DOHH2 (cell line): ENCODE results near the gene MOV10L1.

ENCODE experiments used
- H3F3A ChIP-seq: fragments of 200-600 bp; sonication (generic), shearing (Covaris generic); 2 replicates; pipeline ENCODE4 v1.6.0; 2016; ENCODE audit warnings: antibody characterized with exemption, mild to moderate bottlenecking; ENCODE audit not compliant: control insufficient read depth, insufficient read depth
- H3K27ac ChIP-seq: fragments of 200-600 bp; sonication (generic); 2 replicates; pipeline ENCODE4 v1.5.1; 2014; ENCODE audit warnings: low read depth, mild to moderate bottlenecking, low read length, moderate library complexity
- H3K27me3 ChIP-seq: fragments of 200-600 bp; sonication (generic); 2 replicates; pipeline ENCODE4 v1.6.1; 2014; ENCODE audit warnings: mild to moderate bottlenecking, low read length, mixed read lengths; ENCODE audit not compliant: control insufficient read depth
- H3K36me3 ChIP-seq: fragments of 200-600 bp; sonication (generic); 2 replicates; pipeline ENCODE4 v1.6.1; 2014; ENCODE audit warnings: mild to moderate bottlenecking, low read length, moderate library complexity, mixed read lengths; ENCODE audit not compliant: control insufficient read depth
- H3K4me1 ChIP-seq: fragments of 200-600 bp; sonication (generic); 2 replicates; pipeline ENCODE4 v1.6.1; 2014; ENCODE audit warnings: mild to moderate bottlenecking, low read length, mixed read lengths; ENCODE audit not compliant: control insufficient read depth
- H3K4me2 ChIP-seq: fragments of 200-600 bp; sonication (generic); 2 replicates; pipeline ENCODE4 v1.6.0; 2014; ENCODE audit warnings: mild to moderate bottlenecking, low read length, moderate library complexity
- H3K4me3 ChIP-seq: fragments of 200-600 bp; sonication (generic); 2 replicates; pipeline ENCODE4 v1.5.1; 2014; ENCODE audit warnings: mild to moderate bottlenecking, low read length, mixed read lengths
- H3K79me2 ChIP-seq: fragments of 200-600 bp; sonication (generic); 2 replicates; pipeline ENCODE4 v1.6.1; 2014; ENCODE audit warnings: mild to moderate bottlenecking, low read length, mixed read lengths; ENCODE audit not compliant: control insufficient read depth
- H3K9me2 ChIP-seq: fragments of 200-600 bp; sonication (generic); replicated peaks from 2 replicates; pipeline ENCODE4 v1.6.1; 2014; ENCODE audit warnings: mild to moderate bottlenecking, low read length, mixed read lengths; ENCODE audit not compliant: control insufficient read depth
- H3K9me3 ChIP-seq: fragments of 200-600 bp; sonication (generic); 2 replicates; pipeline ENCODE4 v1.6.1; 2014; ENCODE audit warnings: antibody characterized with exemption, low read length, mixed read lengths; ENCODE audit not compliant: control insufficient read depth, insufficient read depth
- H4K20me1 ChIP-seq: fragments of 200-600 bp; sonication (generic); 2 replicates; pipeline ENCODE4 v1.6.0; 2014; ENCODE audit warnings: low read depth, mild to moderate bottlenecking, antibody characterized with exemption, low read length, moderate library complexity; ENCODE audit not compliant: control insufficient read depth, insufficient read depth
- EZH2phosphoT487 ChIP-seq: fragments of 200-600 bp; sonication (generic); IDR thresholded peaks from 2 replicates; pipeline ENCODE4 v1.6.1; 2017; ENCODE audit warnings: borderline replicate concordance, mild to moderate bottlenecking, antibody characterized with exemption, low read length, moderate library complexity, mixed read lengths
- TF ChIP-seq, protein P1 (sequence below): fragments of 200-600 bp; sonication (generic); IDR thresholded peaks from one replicate; pipeline ENCODE4 v1.5.1; 2014; ENCODE audit warnings: antibody characterized with exemption, mild to moderate bottlenecking, low read depth, low read length; ENCODE audit not compliant: poor library complexity, severe bottlenecking

The MOV10L1 gene

DNA sequence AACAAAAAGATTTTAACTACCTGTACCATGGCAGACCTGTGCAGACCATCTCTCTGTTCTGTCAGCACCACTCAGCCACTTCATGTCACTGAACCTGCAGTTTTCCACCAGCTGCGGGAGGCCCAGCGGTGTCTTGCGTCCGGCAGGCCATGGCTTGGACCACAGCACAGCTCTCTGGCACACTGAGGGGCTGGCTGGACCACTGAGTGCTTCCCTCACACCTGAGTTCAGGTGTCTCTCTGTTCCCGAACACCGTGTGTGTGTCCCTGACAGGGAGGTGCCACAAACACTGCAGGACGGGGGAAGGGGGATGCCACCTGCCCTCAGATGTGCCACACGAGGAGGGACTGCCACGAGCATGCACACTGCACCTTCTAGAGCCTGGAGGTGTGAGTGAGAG is 17.7 kb downstream of the MOV10L1 start:
- TF ChIP-seq, protein P1, sequence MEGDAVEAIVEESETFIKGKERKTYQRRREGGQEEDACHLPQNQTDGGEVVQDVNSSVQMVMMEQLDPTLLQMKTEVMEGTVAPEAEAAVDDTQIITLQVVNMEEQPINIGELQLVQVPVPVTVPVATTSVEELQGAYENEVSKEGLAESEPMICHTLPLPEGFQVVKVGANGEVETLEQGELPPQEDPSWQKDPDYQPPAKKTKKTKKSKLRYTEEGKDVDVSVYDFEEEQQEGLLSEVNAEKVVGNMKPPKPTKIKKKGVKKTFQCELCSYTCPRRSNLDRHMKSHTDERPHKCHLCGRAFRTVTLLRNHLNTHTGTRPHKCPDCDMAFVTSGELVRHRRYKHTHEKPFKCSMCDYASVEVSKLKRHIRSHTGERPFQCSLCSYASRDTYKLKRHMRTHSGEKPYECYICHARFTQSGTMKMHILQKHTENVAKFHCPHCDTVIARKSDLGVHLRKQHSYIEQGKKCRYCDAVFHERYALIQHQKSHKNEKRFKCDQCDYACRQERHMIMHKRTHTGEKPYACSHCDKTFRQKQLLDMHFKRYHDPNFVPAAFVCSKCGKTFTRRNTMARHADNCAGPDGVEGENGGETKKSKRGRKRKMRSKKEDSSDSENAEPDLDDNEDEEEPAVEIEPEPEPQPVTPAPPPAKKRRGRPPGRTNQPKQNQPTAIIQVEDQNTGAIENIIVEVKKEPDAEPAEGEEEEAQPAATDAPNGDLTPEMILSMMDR, result no peak
- TF ChIP-seq EZH2phosphoT487, result no peak
- Histone ChIP-seq H3K4me3 (no peak overlapping the region), H3K27me3 (0 out of 2 replicates have a peak, but pooled peaks cover 2% of the 10 kb centered on the region), H3K27ac (no peak overlapping the region), H3K4me1 (peaks cover 46% of the 10 kb centered on the region), H3K79me2 (no peaks in the 10 kb centered on the region), H4K20me1 (no peaks in the 10 kb centered on the region), H3K9me3 (no peaks in the 10 kb centered on the region), H3K9me2 (no peaks in the 10 kb centered on the region), H3K4me2 (no peak overlapping the region), H3K36me3 (no peaks in the 10 kb centered on the region), H3F3A (no peaks in the 10 kb centered on the region)

DNA sequence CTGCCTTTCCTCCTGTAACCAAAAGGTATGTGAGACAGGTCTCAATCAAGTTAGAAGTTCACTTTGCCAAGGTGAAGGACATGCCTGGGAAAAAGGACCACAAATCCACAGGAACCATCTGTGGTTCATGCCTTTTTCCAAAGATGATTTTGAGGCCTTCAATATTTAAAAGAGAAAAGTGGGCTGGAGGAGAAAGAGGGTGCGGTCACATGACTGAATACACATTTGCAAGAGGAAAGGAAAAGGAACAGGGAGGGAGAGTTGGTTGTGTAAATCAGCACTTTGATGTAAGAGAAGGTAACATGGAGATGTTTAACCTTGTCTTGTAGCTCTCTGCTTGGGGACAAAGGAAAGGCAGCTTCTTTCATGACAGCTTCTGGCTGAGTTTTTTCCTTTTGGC is 21.2 kb downstream of the MOV10L1 start:
- TF ChIP-seq EZH2phosphoT487, result no peak
- TF ChIP-seq, protein P1, result no peak

DNA sequence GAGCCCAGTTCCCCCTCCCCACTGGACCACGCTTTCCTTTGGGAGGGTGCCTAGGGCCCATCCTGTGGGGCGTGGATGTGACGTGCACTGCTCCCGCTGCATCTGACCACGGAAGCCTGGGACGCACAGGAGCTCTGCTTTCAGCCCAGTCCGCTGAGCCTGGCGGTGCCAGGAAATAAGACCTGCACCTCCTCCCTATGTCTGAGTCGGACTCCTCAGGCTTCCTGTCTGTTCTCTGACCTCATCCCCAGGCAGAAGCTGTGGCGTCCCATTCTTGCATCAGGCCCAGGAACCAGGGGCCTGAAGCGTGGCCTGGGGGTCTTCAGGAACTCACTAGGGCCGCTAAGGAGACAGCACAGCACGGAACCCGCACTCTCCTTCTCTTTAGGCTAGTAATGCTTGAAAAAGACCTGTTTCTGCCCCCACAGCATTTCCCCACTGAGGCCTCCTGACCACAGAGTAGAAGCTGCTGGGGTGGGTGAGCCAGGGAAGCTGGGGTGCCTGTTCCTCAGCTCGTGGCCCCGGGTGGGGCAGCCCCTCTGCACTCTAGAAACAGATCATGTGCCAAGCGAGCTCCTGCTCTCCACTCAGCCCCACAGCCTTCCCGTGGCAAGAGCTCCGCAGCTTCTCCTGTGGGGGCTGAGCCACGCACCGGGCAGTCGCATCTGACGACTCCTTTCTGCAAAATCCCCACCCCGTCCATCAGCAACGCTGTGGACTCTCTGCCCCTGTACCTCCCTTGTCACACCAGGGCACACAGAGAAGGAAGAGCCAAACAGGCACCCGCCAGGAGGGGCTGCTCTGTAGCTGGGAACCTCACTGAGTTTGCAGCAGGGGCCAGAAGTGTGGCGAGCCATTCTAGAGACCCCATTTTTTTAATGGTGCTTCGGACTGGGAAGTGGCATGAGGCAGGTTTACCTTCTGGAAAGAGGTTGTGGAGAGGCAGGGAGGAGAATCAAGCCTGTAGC is 22.6 kb downstream of the MOV10L1 start:
- TF ChIP-seq, protein P1, result no peak
- TF ChIP-seq EZH2phosphoT487, result no peak
- Histone ChIP-seq H3K4me2 (no peak overlapping the region), H4K20me1 (no peaks in the 10 kb centered on the region), H3K36me3 (no peaks in the 10 kb centered on the region), H3K27ac (no peak overlapping the region), H3F3A (no peaks in the 10 kb centered on the region), H3K9me2 (no peaks in the 10 kb centered on the region), H3K27me3 (peaks cover 12% of the 10 kb centered on the region), H3K4me3 (no peak overlapping the region), H3K79me2 (no peaks in the 10 kb centered on the region), H3K4me1 (peaks cover 14% of the 10 kb centered on the region), H3K9me3 (no peaks in the 10 kb centered on the region)

More for the DNA sequence above, 21.2 kb downstream of the MOV10L1 start:
- Histone ChIP-seq H3K9me3 (no peaks in the 10 kb centered on the region), H3K79me2 (no peaks in the 10 kb centered on the region), H3F3A (no peaks in the 10 kb centered on the region), H3K27me3 (peaks cover 12% of the 10 kb centered on the region), H3K4me2 (no peak overlapping the region), H3K36me3 (no peaks in the 10 kb centered on the region), H3K27ac (no peak overlapping the region), H3K4me1 (peaks cover 15% of the 10 kb centered on the region), H4K20me1 (no peaks in the 10 kb centered on the region), H3K9me2 (no peaks in the 10 kb centered on the region), H3K4me3 (no peak overlapping the region)
